Hepatocyte (in vitro differentiated cells): ENCODE data around the gene RPGRIP1L. TPM values are rescaled to one million over a fixed set of nuclear protein-coding genes. Genes with fewer than 3 reads are reported as not detected.

Source experiments
- DNase-seq: peaks from one replicate; pipeline ENCODE4 v3.0.0-alpha.2; 2016; ENCODE audit warnings: low spot score
- H2AFZ ChIP-seq: fragments of 200-600 bp; sonication (generic); 2 replicates; pipeline ENCODE4 v1.6.0; 2016; ENCODE audit warnings: antibody characterized with exemption, mild to moderate bottlenecking
- H3K27ac ChIP-seq: fragments of 200-600 bp; sonication (generic); 2 replicates; pipeline ENCODE4 v1.5.1; 2016; ENCODE audit warnings: mild to moderate bottlenecking
- H3K27me3 ChIP-seq: fragments of 200-600 bp; sonication (generic); 2 replicates; pipeline ENCODE4 v1.6.1; 2016
- H3K36me3 ChIP-seq: fragments of 200-600 bp; sonication (generic); replicated peaks from 2 replicates; pipeline ENCODE4 v1.5.1; 2016; ENCODE audit warnings: low read depth; ENCODE audit not compliant: insufficient read depth
- H3K4me1 ChIP-seq: fragments of 200-600 bp; sonication (generic); 2 replicates; pipeline ENCODE4 v1.5.1; 2016; ENCODE audit warnings: mild to moderate bottlenecking, moderate library complexity; ENCODE audit not compliant: insufficient read depth
- H3K4me2 ChIP-seq: fragments of 200-600 bp; sonication (generic); 2 replicates; pipeline ENCODE4 v1.6.0; 2016
- H3K4me3 ChIP-seq: fragments of 200-600 bp; sonication (generic); 2 replicates; pipeline ENCODE4 v1.5.1; 2016; ENCODE audit warnings: mild to moderate bottlenecking
- H3K79me2 ChIP-seq: fragments of 200-600 bp; sonication (generic); 2 replicates; pipeline ENCODE4 v1.6.0; 2017; ENCODE audit warnings: mild to moderate bottlenecking
- H3K9me2 ChIP-seq: fragments of 200-600 bp; sonication (generic); replicated peaks from 2 replicates; pipeline ENCODE4 v1.6.0; 2017; ENCODE audit warnings: mild to moderate bottlenecking; ENCODE audit not compliant: insufficient read depth
- H3K9me3 ChIP-seq: fragments of 200-600 bp; sonication (generic); 2 replicates; pipeline ENCODE4 v1.5.1; 2016; ENCODE audit warnings: low read depth, mild to moderate bottlenecking
- H4K20me1 ChIP-seq: fragments of 200-600 bp; sonication (generic); 2 replicates; pipeline ENCODE4 v1.6.0; 2016; ENCODE audit warnings: mild to moderate bottlenecking; ENCODE audit not compliant: insufficient read depth, poor library complexity, severe bottlenecking
- EZH2 ChIP-seq: fragments of 200-600 bp; sonication (generic); IDR thresholded peaks from 2 replicates; pipeline ENCODE4 v1.6.1; 2016; ENCODE audit warnings: antibody characterized with exemption, mild to moderate bottlenecking, borderline replicate concordance
- EZH2phosphoT487 ChIP-seq: fragments of 200-600 bp; sonication (generic); IDR thresholded peaks from one replicate; pipeline ENCODE4 v1.6.1; 2018; ENCODE audit warnings: antibody characterized with exemption, mild to moderate bottlenecking, low read depth, moderate library complexity; ENCODE audit not compliant: unreplicated experiment, severe bottlenecking
- WGBS: methylation state at CpG from one replicate; pipeline ENCODE4 v1.1.6; 2016; ENCODE audit warnings: low lambda C conversion rate; ENCODE audit errors: missing lambda C conversion rate; 5-methylcytosine and 5-hydroxymethylcytosine counted together
- polyA plus RNA-seq: library from polyadenylated mRNA; unstranded; fragments of >200 nt; fragmentation: Nextera tagmentation; extraction: Ambion mirVana; gene quantifications from 2 replicates; pipeline ENCODE4 v1.2.1, GENCODE V29; 2016
- total RNA-seq: library from RNA; depleted of rRNA; stranded (reverse); fragments of >200 nt; gene quantifications from 2 replicates; pipeline ENCODE4 v1.2.3, GENCODE V29; 2014
- TF ChIP-seq, protein P1 (sequence below): fragments of 200-600 bp; sonication (generic); IDR thresholded peaks from 2 replicates; pipeline ENCODE4 v1.5.1; 2016; ENCODE audit warnings: antibody characterized with exemption, mild to moderate bottlenecking; ENCODE audit not compliant: poor library complexity

RPGRIP1L gene
- total and polyA plus RNA-seq, 2 experiments from 2014 or later, result 5.8 to 9.5 TPM

DNA sequence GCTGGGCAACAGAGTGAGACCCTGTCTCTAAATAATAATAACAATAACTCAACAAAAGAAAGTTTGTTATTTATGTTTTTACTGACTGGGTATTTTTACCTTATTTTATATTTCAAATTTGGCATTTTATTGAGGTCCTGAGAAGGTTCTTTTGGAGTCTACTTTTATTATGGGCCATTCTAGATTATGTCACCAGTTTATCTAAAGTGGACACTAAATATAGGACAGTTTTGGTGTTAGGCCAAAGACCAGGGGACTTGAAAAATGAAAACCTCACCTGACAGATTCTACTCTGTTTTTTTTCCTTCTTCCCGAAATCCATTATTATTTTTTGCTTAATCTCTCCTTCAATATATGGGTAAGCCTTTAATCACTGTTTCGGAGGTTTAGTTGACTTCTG is 8.4 kb upstream of the RPGRIP1L start:
- no peak for DNase-seq
- Histone ChIP-seq H3K79me2 (peaks cover 84% of the 10 kb centered on the region), H3K9me2 (no peaks in the 10 kb centered on the region), H3K27ac (no peak overlapping the region), H3K4me3 (no peak overlapping the region), H3K9me3 (no peaks in the 10 kb centered on the region), H4K20me1 (no peaks in the 10 kb centered on the region), H3K4me1 (no peaks in the 10 kb centered on the region), H2AFZ (no peak overlapping the region), H3K36me3 (no peaks in the 10 kb centered on the region), H3K4me2 (no peak overlapping the region), H3K27me3 (no peaks in the 10 kb centered on the region)
- TF ChIP-seq, protein P1, sequence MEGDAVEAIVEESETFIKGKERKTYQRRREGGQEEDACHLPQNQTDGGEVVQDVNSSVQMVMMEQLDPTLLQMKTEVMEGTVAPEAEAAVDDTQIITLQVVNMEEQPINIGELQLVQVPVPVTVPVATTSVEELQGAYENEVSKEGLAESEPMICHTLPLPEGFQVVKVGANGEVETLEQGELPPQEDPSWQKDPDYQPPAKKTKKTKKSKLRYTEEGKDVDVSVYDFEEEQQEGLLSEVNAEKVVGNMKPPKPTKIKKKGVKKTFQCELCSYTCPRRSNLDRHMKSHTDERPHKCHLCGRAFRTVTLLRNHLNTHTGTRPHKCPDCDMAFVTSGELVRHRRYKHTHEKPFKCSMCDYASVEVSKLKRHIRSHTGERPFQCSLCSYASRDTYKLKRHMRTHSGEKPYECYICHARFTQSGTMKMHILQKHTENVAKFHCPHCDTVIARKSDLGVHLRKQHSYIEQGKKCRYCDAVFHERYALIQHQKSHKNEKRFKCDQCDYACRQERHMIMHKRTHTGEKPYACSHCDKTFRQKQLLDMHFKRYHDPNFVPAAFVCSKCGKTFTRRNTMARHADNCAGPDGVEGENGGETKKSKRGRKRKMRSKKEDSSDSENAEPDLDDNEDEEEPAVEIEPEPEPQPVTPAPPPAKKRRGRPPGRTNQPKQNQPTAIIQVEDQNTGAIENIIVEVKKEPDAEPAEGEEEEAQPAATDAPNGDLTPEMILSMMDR, result no peak
- TF ChIP-seq EZH2, result no peak
- TF ChIP-seq EZH2phosphoT487, result no peak
- WGBS, result 78% methylated on average over 2 of the region's 2 CpGs

DNA sequence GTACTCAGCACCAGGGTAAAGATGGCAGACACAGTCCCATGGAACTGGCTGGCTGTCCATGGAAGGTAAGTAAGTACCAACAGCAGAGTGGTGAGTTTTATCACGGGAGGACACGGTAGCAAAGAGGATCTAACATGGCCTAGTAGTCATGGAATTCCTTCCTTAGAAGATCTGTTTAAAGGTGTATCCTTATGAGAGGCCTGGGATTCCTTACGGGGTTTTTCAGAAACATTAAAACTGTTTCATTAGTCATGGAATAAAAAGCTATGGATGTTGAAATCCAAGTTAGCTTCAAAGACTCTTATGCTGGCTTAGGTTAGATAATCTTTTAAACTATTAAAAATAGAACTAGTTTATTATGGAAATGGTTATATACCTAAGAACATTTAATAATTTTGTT is 7.7 kb upstream of the RPGRIP1L start:
- no peaks in the 10 kb centered on the region for H3K36me3 ChIP-seq
- no peak for DNase-seq
- no peak overlapping the region for H3K27ac ChIP-seq
- no peaks in the 10 kb centered on the region for H3K27me3 ChIP-seq
- H2AFZ ChIP-seq, result no peak overlapping the region
- H3K79me2 ChIP-seq, result peaks cover 84% of the 10 kb centered on the region
- no peaks in the 10 kb centered on the region for H4K20me1 ChIP-seq
- no peak overlapping the region for H3K4me3 ChIP-seq
- H3K4me2 ChIP-seq, result no peak overlapping the region
- 81% methylated on average over 3 of the region's 3 CpGs for WGBS
- TF ChIP-seq EZH2phosphoT487 (no peak), EZH2 (no peak)
- TF ChIP-seq, protein P1, result no peak
- H3K4me1 ChIP-seq, result no peaks in the 10 kb centered on the region
- H3K9me2 ChIP-seq, result no peaks in the 10 kb centered on the region
- no peaks in the 10 kb centered on the region for H3K9me3 ChIP-seq

DNA sequence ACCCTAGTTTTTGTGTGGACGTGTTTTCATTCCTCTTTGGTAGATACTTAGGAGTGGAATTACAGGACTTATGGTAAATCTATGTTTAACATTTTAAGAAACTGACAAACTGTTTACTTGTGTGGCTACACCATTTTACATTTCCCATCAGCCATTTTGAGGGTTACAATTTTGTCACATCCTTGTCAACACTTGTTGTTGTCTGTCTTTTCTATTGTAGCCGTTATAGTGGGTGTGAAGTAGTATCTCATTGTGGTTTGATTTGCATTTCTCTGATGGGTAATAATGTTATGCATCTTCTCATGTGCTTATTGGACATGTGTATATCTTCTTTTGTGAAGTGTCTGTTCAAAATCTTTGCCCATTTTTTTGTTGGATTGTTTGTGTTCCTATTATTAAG is 4.8 kb upstream of the RPGRIP1L start:
- 89% methylated on average over 2 of the region's 2 CpGs for WGBS
- peaks cover 86% of the 10 kb centered on the region for H3K79me2 ChIP-seq
- no peaks in the 10 kb centered on the region for H3K9me3 ChIP-seq
- no peak overlapping the region for H3K27ac ChIP-seq
- H3K4me1 ChIP-seq, result peaks cover 5% of the 10 kb centered on the region
- no peaks in the 10 kb centered on the region for H3K36me3 ChIP-seq
- TF ChIP-seq, protein P1, result no peak
- TF ChIP-seq EZH2 (no peak), EZH2phosphoT487 (no peak)
- no peaks in the 10 kb centered on the region for H4K20me1 ChIP-seq
- no peaks in the 10 kb centered on the region for H3K27me3 ChIP-seq
- H3K4me2 ChIP-seq, result no peak overlapping the region
- no peak overlapping the region for H2AFZ ChIP-seq
- DNase-seq, result no peak
- H3K9me2 ChIP-seq, result no peaks in the 10 kb centered on the region
- no peak overlapping the region for H3K4me3 ChIP-seq

DNA sequence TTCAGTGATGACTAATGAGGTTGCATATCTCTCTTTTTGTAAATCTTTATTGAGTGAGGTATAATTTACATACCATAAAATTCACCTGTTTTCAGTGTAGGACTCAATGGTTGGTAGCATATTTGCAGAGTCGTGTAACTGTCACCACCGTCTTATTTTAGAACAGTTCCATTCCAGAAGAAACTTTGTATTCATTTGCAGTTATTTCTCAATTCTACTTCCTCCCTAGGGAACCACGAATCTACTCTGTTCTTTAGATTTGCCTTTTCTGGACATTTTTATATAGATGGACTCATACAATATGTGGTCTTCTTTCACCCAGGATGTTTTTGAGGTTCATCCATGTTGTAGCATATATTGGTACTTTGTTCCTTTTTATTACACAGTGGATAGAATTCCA is 4.0 kb upstream of the RPGRIP1L start:
- DNase-seq, result no peak
- Histone ChIP-seq H3K27me3 (no peaks in the 10 kb centered on the region), H3K4me3 (no peak overlapping the region), H3K36me3 (no peaks in the 10 kb centered on the region), H3K4me2 (no peak overlapping the region), H3K27ac (no peak overlapping the region), H2AFZ (no peak overlapping the region), H3K9me3 (no peaks in the 10 kb centered on the region), H4K20me1 (no peaks in the 10 kb centered on the region), H3K9me2 (no peaks in the 10 kb centered on the region), H3K79me2 (peaks cover 85% of the 10 kb centered on the region), H3K4me1 (peaks cover 5% of the 10 kb centered on the region)
- 90% methylated on average over 3 of the region's 3 CpGs for WGBS
- TF ChIP-seq EZH2phosphoT487, result no peak
- TF ChIP-seq, protein P1, result no peak
- TF ChIP-seq EZH2, result no peak
